K562 (cell line): ENCODE measurements around the gene CD46. TPM values are rescaled to one million over a fixed set of nuclear protein-coding genes. Genes with fewer than 3 reads are reported as not detected.

Experiments used
- AFF4 ChIP-seq: sonication (generic); formaldehyde crosslinking; IDR thresholded peaks from 2 replicates; pipeline ENCODE4 v1.8.0; 2023; ENCODE audit warnings: mild to moderate bottlenecking, missing genetic modification reagents
- CCAR2 ChIP-seq: fragments of 200-400 bp; formaldehyde crosslinking; IDR thresholded peaks from 2 replicates; pipeline ENCODE4 v1.6.1; 2017; ENCODE audit warnings: mild to moderate bottlenecking, low read depth, low read length
- DPF2 ChIP-seq: fragments of 450-650 bp; IDR thresholded peaks from 2 replicates; pipeline ENCODE4 v1.6.1; 2016
- E2F6 ChIP-seq, 2 experiments: IDR thresholded peaks; 2 replicates each; pipeline ENCODE4 v1.6.1; 2011; ENCODE audit warnings: borderline replicate concordance in 1 of 2, control low read depth in 1 of 2, low read depth in 1 of 2, low read length in 1 of 2, mild to moderate bottlenecking in 1 of 2, mixed read lengths in 1 of 2, moderate library complexity in 1 of 2; ENCODE audit not compliant: insufficient read depth in 1 of 2, insufficient read length in 1 of 2, poor library complexity in 1 of 2, severe bottlenecking in 1 of 2; ENCODE audit errors: extremely low read depth in 1 of 2
- HNRNPLL ChIP-seq: fragments of 200-400 bp; formaldehyde crosslinking; IDR thresholded peaks from 2 replicates; pipeline ENCODE4 v1.6.1; 2017; ENCODE audit warnings: low read length, low read depth, mild to moderate bottlenecking; ENCODE audit not compliant: poor library complexity, severe bottlenecking
- KLF1 ChIP-seq: fragments of 450-650 bp; IDR thresholded peaks from 2 replicates; pipeline ENCODE4 v1.6.1; 2016; ENCODE audit warnings: missing genetic modification characterization, missing compliant biosample characterization
- MAZ ChIP-seq, 2 experiments: fragments of 450-650 bp in 1 of 2; sonication (generic) in 1 of 2; formaldehyde crosslinking; IDR thresholded peaks in 1 of 2; conservative IDR thresholded peaks in 1 of 2; 2 replicates each; pipeline versions ENCODE4 v1.4.0 to v1.5.0; 2020; ENCODE audit warnings: mild to moderate bottlenecking in 1 of 2, missing genetic modification reagents in 1 of 2
- SMAD3 ChIP-seq: fragments of 450-650 bp; formaldehyde crosslinking; conservative IDR thresholded peaks from 2 replicates; pipeline ENCODE4 v1.4.0; 2020; ENCODE audit warnings: mild to moderate bottlenecking
- XRCC3 ChIP-seq: fragments of 450-650 bp; IDR thresholded peaks from 2 replicates; pipeline ENCODE4 v1.6.1; 2017; ENCODE audit warnings: mild to moderate bottlenecking, moderate library complexity
- ZNF263 ChIP-seq: sonication (generic); formaldehyde crosslinking; IDR thresholded peaks from 2 replicates; pipeline ENCODE4 v1.8.0; 2022; ENCODE audit warnings: mild to moderate bottlenecking, missing genetic modification reagents, borderline replicate concordance
- ZNF384 ChIP-seq: IDR thresholded peaks from 2 replicates; pipeline ENCODE4 v1.6.1; 2012; ENCODE audit warnings: low read depth, low read length, improper control_type of control experiment
- ZNF766 ChIP-seq: fragments of 200-800 bp; sonication (Bioruptor generic); conservative IDR thresholded peaks from 2 replicates; pipeline ENCODE4 v1.6.1; 2016; ENCODE audit warnings: missing genetic modification characterization, missing compliant biosample characterization
- polyA plus RNA-seq, 8 experiments: library from polyadenylated mRNA; depleted of rRNA in 4 of 8; stranded (reverse) in 5 of 8; unstranded in 3 of 8; fragments of >200 nt; fragmentation: Nextera tagmentation in 2 of 8; fragmentation: Illumina TruSeq in 1 of 8; extraction: Ambion mirVana in 2 of 8; extraction: Trizol in 1 of 8; gene quantifications; 2 replicates each; pipeline versions ENCODE4 v1.2.1 to v1.2.3, GENCODE V29; 2011 to 2014; ENCODE audit warnings: inconsistent platforms in 1 of 8, missing spikeins in 1 of 8
- total RNA-seq, 7 experiments: library from RNA; depleted of rRNA in 6 of 7; stranded (reverse); fragments of >200 nt in 6 of 7; fragmentation: Illumina TruSeq in 2 of 7; extraction: Trizol in 2 of 7; gene quantifications; 2 replicates each; pipeline versions ENCODE4 v1.2.1 to v1.2.3, GENCODE V29; 2011 to 2021; ENCODE audit warnings: low replicate concordance in 1 of 7
- TF ChIP-seq, protein P1 (sequence below), 2 experiments: fragments of 450-650 bp; conservative IDR thresholded peaks; 2 replicates each; pipeline ENCODE4 v1.6.1; 2017; ENCODE audit warnings: mild to moderate bottlenecking in 2 of 2, moderate library complexity in 2 of 2
- TF ChIP-seq, protein P2 (sequence below): sonication (generic); formaldehyde crosslinking; IDR thresholded peaks from 2 replicates; pipeline ENCODE4 v1.9.0; 2022; ENCODE audit warnings: mild to moderate bottlenecking, missing genetic modification reagents
- TF ChIP-seq, protein P3 (sequence below): sonication (generic); formaldehyde crosslinking; IDR thresholded peaks from 2 replicates; pipeline ENCODE4 v1.5.0; 2020; ENCODE audit warnings: missing genetic modification reagents
- TF ChIP-seq, protein P4 (sequence below): sonication (generic); formaldehyde crosslinking; IDR thresholded peaks from 2 replicates; pipeline ENCODE4 v1.9.0; 2022; ENCODE audit warnings: mild to moderate bottlenecking, missing genetic modification reagents

The CD46 gene
- total and polyA plus RNA-seq, 9 of the 15 experiments (the other 6 are each of a cell fraction or from before 2014, with no cell fraction given): 87.9 to 374 (median 156) TPM

DNA sequence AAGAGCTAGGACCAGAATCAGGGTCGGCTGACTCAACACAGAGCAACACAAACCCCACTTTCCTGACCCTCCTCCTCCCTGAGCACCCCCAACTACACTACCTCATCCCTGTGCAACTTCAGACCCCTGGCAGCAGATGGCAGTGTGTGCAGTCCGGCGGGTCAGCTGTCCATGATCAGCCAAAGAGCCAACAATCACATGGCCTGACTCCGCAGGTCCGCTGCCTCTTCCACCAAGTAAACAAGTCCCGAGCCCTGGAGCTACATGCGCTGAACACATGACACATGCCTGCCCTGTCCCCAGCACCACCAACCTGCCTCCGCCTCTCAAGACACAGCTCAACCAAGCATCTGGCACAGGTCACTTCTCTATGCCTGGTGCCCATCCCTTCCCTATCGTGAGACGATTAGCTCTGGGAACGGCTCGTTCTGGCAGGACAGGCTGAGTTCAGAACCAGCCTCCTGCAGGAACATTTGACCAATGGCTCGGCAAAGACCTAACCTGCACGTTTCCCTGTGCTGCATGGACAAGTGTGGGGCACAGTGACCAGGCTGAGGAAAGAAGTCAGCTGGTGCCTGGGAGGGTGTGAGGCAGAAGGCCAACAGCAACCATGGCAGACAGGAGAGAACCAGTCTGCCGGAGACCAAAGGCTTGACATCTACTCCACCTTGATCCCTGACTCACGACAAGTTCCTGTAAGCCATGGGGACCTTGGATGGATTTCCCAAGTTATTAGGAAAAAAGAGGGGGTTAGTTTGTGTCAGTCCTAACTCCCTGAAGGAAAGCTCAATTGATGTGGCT lies 60.3 kb downstream of the CD46 start (continued):
- TF ChIP-seq, protein P1, sequence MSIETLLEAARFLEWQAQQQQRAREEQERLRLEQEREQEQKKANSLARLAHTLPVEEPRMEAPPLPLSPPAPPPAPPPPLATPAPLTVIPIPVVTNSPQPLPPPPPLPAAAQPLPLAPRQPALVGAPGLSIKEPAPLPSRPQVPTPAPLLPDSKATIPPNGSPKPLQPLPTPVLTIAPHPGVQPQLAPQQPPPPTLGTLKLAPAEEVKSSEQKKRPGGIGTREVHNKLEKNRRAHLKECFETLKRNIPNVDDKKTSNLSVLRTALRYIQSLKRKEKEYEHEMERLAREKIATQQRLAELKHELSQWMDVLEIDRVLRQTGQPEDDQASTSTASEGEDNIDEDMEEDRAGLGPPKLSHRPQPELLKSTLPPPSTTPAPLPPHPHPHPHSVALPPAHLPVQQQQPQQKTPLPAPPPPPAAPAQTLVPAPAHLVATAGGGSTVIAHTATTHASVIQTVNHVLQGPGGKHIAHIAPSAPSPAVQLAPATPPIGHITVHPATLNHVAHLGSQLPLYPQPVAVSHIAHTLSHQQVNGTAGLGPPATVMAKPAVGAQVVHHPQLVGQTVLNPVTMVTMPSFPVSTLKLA (conservative IDR thresholded peaks at IDR 0.05): peak; percentile 68 to 75
- TF ChIP-seq AFF4 (CRISPR knock-in tag) (no peak), MAZ (CRISPR knock-in tag; conservative IDR thresholded peaks at IDR 0.05 in 1 of 2, IDR thresholded peaks at IDR 0.05 in 1 of 2) (0 out of 4 replicates have a peak, but pooled peaks of 1 of the 2 experiments have one; percentile 31), ZNF766 (CRISPR knock-in tag) (peak; percentile 68; the same call in 1 of the 2 replicates), DPF2 (0 out of 2 replicates have a peak, but pooled peaks have one; percentile 22), HNRNPLL (peak; percentile 11), XRCC3 (no peak), ZNF384 (no peak), CCAR2 (no peak), E2F6 (IDR thresholded peaks at IDR 0.05; ENCODE audit: borderline replicate concordance in 1 of 2, extremely low read depth in 1 of 2, insufficient read depth in 1 of 2, insufficient read length in 1 of 2, low read depth in 1 of 2, low read length in 1 of 2, poor library complexity in 1 of 2, severe bottlenecking in 1 of 2) (peak in 1 of 2 experiments; percentile 31), SMAD3 (CRISPR knock-in tag) (0 out of 2 replicates have a peak, but pooled peaks have one; percentile 11), KLF1 (tag) (0 out of 2 replicates have a peak, but pooled peaks have one; percentile 47), ZNF263 (CRISPR knock-in tag) (peak; percentile 81)
- TF ChIP-seq, protein P2, sequence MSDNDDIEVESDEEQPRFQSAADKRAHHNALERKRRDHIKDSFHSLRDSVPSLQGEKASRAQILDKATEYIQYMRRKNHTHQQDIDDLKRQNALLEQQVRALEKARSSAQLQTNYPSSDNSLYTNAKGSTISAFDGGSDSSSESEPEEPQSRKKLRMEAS (CRISPR knock-in tag): 0 out of 2 replicates have a peak, but pooled peaks have one; percentile 61
- TF ChIP-seq, protein P3, sequence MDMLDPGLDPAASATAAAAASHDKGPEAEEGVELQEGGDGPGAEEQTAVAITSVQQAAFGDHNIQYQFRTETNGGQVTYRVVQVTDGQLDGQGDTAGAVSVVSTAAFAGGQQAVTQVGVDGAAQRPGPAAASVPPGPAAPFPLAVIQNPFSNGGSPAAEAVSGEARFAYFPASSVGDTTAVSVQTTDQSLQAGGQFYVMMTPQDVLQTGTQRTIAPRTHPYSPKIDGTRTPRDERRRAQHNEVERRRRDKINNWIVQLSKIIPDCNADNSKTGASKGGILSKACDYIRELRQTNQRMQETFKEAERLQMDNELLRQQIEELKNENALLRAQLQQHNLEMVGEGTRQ (CRISPR knock-in tag): peak; percentile 42; the same call in 1 of the 2 replicates
- TF ChIP-seq, protein P4, sequence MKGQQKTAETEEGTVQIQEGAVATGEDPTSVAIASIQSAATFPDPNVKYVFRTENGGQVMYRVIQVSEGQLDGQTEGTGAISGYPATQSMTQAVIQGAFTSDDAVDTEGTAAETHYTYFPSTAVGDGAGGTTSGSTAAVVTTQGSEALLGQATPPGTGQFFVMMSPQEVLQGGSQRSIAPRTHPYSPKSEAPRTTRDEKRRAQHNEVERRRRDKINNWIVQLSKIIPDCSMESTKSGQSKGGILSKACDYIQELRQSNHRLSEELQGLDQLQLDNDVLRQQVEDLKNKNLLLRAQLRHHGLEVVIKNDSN (CRISPR knock-in tag): peak; percentile 83
